ENCODE measurements around the gene ERCC6L2.

ERCC6L2 gene

DNA sequence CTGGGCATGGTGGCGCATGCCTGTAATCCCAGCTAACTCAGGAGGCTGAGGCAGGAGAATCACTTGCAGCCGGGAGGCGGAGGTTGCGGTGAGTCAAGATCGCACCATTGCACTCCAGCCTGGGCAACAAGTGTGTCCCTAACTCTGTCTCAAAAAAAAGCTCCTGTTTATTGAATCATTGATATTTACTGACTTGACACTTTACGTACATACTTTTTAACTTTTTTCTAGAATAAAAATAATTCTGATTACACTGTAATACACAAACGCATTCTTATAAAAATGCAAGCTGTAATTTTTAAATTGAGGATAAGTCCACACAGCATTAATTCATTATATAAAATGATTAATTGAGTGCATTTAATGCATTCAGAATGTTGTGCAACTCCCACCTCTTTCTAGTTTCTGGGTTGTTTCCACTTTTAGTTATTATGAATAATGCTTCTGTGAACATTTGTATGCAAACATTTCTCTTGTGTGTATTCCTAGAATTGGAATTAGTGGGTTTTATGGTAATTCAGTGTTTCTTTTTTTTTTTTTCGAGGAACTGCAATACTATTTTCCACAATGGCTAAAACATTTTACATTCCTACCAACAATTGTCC, 15.7 kb downstream of the ERCC6L2 start:
- H3K27me3 ChIP-seq (ENCODE audit: insufficient read depth, low read length) = no peaks in the 10 kb centered on the region
- H2AFZ ChIP-seq (ENCODE audit: low read length, unreplicated experiment) = no peak overlapping the region
- peaks cover 26% of the 10 kb centered on the region for H3K79me2 ChIP-seq (ENCODE audit: control insufficient read depth, insufficient read depth, low read length, unreplicated experiment)
- no peak overlapping the region for H3K27ac ChIP-seq (ENCODE audit: low read depth, low read length)
- H3K4me3 ChIP-seq (ENCODE audit: low read depth, low read length) = no peak overlapping the region
- peaks cover 26% of the 10 kb centered on the region for H3K36me3 ChIP-seq (ENCODE audit: insufficient read depth, low read length)
- H3K4me1 ChIP-seq (ENCODE audit: control insufficient read depth, insufficient read depth, low read length, unreplicated experiment) = no peaks in the 10 kb centered on the region

DNA sequence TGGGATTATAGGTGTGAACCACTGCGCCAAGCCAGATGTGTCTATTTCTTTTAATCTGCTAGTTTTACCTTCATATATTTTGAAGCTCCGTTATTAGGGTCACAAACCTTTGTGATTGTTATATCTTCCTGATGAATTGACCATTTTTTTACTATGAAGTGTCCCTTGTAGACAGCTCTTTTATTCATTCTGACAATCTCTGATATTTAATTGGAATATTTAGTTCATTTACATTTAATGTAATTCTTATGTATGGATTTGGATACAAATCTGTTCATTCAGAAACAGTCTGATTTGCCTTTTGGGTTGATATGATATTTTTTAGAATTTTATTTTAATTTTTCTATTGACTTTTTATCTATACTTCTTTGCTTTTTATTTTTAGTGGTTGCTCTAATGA, 17.2 kb downstream of the ERCC6L2 start:
- peaks cover 26% of the 10 kb centered on the region for H3K79me2 ChIP-seq (ENCODE audit: control insufficient read depth, insufficient read depth, low read length, unreplicated experiment)
- no peaks in the 10 kb centered on the region for H3K27me3 ChIP-seq (ENCODE audit: insufficient read depth, low read length)
- H3K36me3 ChIP-seq (ENCODE audit: insufficient read depth, low read length) = peaks cover 29% of the 10 kb centered on the region
- H3K4me1 ChIP-seq (ENCODE audit: control insufficient read depth, insufficient read depth, low read length, unreplicated experiment) = no peaks in the 10 kb centered on the region
- H3K27ac ChIP-seq (ENCODE audit: low read depth, low read length) = no peak overlapping the region
- no peak overlapping the region for H3K4me3 ChIP-seq (ENCODE audit: low read depth, low read length)
- H2AFZ ChIP-seq (ENCODE audit: low read length, unreplicated experiment) = no peak overlapping the region

DNA sequence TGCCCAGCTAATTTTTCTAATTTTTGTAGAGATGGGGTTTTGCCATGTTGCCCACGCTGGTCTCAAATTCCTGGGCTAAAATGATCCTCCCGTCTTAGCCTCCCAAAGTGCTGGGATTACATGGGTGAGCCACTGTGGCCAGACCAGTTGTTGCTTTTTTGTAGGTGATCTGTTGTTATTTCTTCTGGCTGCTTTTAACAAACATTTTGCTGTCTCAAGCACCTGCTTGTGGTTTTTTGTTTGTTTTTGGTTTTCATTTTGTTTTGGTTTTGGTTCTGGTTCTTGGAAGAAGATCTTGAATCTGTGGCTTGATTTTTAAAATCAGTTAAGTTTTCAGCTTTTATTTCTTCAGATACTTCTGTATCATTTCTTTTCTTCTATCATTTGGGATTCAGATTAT, 21.1 kb downstream of the ERCC6L2 start:
- Histone ChIP-seq H3K36me3 (ENCODE audit: insufficient read depth, low read length) (peaks cover 21% of the 10 kb centered on the region), H3K79me2 (ENCODE audit: control insufficient read depth, insufficient read depth, low read length, unreplicated experiment) (peaks cover 16% of the 10 kb centered on the region)

DNA sequence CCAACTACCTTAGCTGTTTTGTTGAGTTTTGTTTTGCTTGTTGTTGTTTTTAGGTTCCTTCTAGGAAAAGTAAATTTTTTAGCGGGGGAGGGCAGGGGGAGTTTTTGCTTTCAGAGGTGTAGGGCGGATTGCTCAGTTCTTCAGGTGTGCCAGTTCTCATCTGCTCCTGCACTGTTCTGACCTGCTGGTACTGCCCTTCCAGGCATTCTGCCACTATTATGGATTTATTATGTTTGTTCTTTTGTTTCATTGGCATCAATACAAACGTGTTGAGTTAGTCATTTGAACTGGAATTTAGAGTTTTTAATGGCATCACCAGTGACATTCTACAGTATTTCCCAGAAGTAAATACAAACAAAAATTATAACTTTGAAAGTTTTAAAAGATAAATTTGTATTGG, 26.0 kb downstream of the ERCC6L2 start:
- H3K27me3 ChIP-seq (ENCODE audit: insufficient read depth, low read length) = no peaks in the 10 kb centered on the region
- peaks cover 4% of the 10 kb centered on the region for H3K4me1 ChIP-seq (ENCODE audit: control insufficient read depth, insufficient read depth, low read length, unreplicated experiment)
- H3K79me2 ChIP-seq (ENCODE audit: control insufficient read depth, insufficient read depth, low read length, unreplicated experiment) = no peaks in the 10 kb centered on the region
- no peak overlapping the region for H2AFZ ChIP-seq (ENCODE audit: low read length, unreplicated experiment)
- H3K36me3 ChIP-seq (ENCODE audit: insufficient read depth, low read length) = 0 out of 2 replicates have a peak, but pooled peaks cover 3% of the 10 kb centered on the region
- no peak overlapping the region for H3K27ac ChIP-seq (ENCODE audit: low read depth, low read length)
- H3K4me3 ChIP-seq (ENCODE audit: low read depth, low read length) = no peak overlapping the region

More for the DNA sequence above, 21.1 kb downstream of the ERCC6L2 start:
- H3K27me3 ChIP-seq (ENCODE audit: insufficient read depth, low read length) = no peaks in the 10 kb centered on the region
- H3K4me1 ChIP-seq (ENCODE audit: control insufficient read depth, insufficient read depth, low read length, unreplicated experiment) = no peaks in the 10 kb centered on the region
- no peak overlapping the region for H2AFZ ChIP-seq (ENCODE audit: low read length, unreplicated experiment)
- H3K27ac ChIP-seq (ENCODE audit: low read depth, low read length) = no peak overlapping the region
- no peak overlapping the region for H3K4me3 ChIP-seq (ENCODE audit: low read depth, low read length)

- H3K36me3 ChIP-seq (ENCODE audit: insufficient read depth, low read length) = no peaks in the 10 kb centered on the region
- no peaks in the 10 kb centered on the region for H3K79me2 ChIP-seq (ENCODE audit: control insufficient read depth, insufficient read depth, low read length, unreplicated experiment)
- peaks cover 4% of the 10 kb centered on the region for H3K4me1 ChIP-seq (ENCODE audit: control insufficient read depth, insufficient read depth, low read length, unreplicated experiment)
- no peak overlapping the region for H2AFZ ChIP-seq (ENCODE audit: low read length, unreplicated experiment)
- H3K27ac ChIP-seq (ENCODE audit: low read depth, low read length) = no peak overlapping the region
- H3K4me3 ChIP-seq (ENCODE audit: low read depth, low read length) = no peak overlapping the region
- no peaks in the 10 kb centered on the region for H3K27me3 ChIP-seq (ENCODE audit: insufficient read depth, low read length)
These were observed 27.9 kb downstream of the ERCC6L2 start for GRCh38 chr9:95903398-95903797.

DNA sequence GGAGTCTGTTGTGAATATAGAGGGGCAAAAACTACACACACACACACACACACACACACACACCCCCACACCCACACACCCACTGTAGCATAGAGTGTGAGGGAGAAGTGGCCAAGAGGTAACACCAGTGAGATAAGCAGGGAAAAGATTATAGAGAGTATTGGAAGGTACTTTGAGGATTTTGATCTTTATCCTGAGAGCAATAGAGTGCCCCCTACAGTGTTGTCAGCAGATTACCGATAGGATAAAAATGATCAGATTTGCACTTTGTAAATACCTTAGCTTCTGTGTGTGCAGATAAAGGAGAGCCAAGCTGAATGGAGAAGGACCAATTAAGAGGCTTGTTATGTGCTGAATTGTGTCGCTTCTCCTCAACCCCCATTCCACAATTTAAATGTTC, 32.3 kb downstream of the ERCC6L2 start:
- no peaks in the 10 kb centered on the region for H3K27me3 ChIP-seq (ENCODE audit: insufficient read depth, low read length)
- no peak overlapping the region for H2AFZ ChIP-seq (ENCODE audit: low read length, unreplicated experiment)
- no peaks in the 10 kb centered on the region for H3K36me3 ChIP-seq (ENCODE audit: insufficient read depth, low read length)
- H3K79me2 ChIP-seq (ENCODE audit: control insufficient read depth, insufficient read depth, low read length, unreplicated experiment) = no peaks in the 10 kb centered on the region
- no peak overlapping the region for H3K27ac ChIP-seq (ENCODE audit: low read depth, low read length)
- H3K4me3 ChIP-seq (ENCODE audit: low read depth, low read length) = no peak overlapping the region
- peaks cover 8% of the 10 kb centered on the region for H3K4me1 ChIP-seq (ENCODE audit: control insufficient read depth, insufficient read depth, low read length, unreplicated experiment)

GRCh38 chr9:95910023-95910707, 34.7 kb downstream of the ERCC6L2 start:
- no peaks in the 10 kb centered on the region for H3K36me3 ChIP-seq (ENCODE audit: insufficient read depth, low read length)
- H3K27me3 ChIP-seq (ENCODE audit: insufficient read depth, low read length) = no peaks in the 10 kb centered on the region
- no peaks in the 10 kb centered on the region for H3K79me2 ChIP-seq (ENCODE audit: control insufficient read depth, insufficient read depth, low read length, unreplicated experiment)
- no peak overlapping the region for H3K27ac ChIP-seq (ENCODE audit: low read depth, low read length)
- H3K4me3 ChIP-seq (ENCODE audit: low read depth, low read length) = no peak overlapping the region
- no peak overlapping the region for H2AFZ ChIP-seq (ENCODE audit: low read length, unreplicated experiment)
- peaks cover 8% of the 10 kb centered on the region for H3K4me1 ChIP-seq (ENCODE audit: control insufficient read depth, insufficient read depth, low read length, unreplicated experiment)

- Histone ChIP-seq H3K36me3 (ENCODE audit: insufficient read depth, low read length) (peaks cover 5% of the 10 kb centered on the region), H3K27me3 (ENCODE audit: insufficient read depth, low read length) (no peaks in the 10 kb centered on the region), H3K4me1 (ENCODE audit: control insufficient read depth, insufficient read depth, low read length, unreplicated experiment) (peaks cover 8% of the 10 kb centered on the region), H3K4me3 (ENCODE audit: low read depth, low read length) (no peak overlapping the region), H3K27ac (ENCODE audit: low read depth, low read length) (no peak overlapping the region), H3K79me2 (ENCODE audit: control insufficient read depth, insufficient read depth, low read length, unreplicated experiment) (no peaks in the 10 kb centered on the region), H2AFZ (ENCODE audit: low read length, unreplicated experiment) (no peak overlapping the region)
These were observed 35.4 kb downstream of the ERCC6L2 start for GRCh38 chr9:95910770-95911340.

- H3K4me3 ChIP-seq (ENCODE audit: low read depth, low read length) = no peak overlapping the region
- H3K27me3 ChIP-seq (ENCODE audit: insufficient read depth, low read length) = no peaks in the 10 kb centered on the region
- no peaks in the 10 kb centered on the region for H3K79me2 ChIP-seq (ENCODE audit: control insufficient read depth, insufficient read depth, low read length, unreplicated experiment)
- H3K4me1 ChIP-seq (ENCODE audit: control insufficient read depth, insufficient read depth, low read length, unreplicated experiment) = peaks cover 8% of the 10 kb centered on the region
- no peak overlapping the region for H2AFZ ChIP-seq (ENCODE audit: low read length, unreplicated experiment)
- peaks cover 18% of the 10 kb centered on the region for H3K36me3 ChIP-seq (ENCODE audit: insufficient read depth, low read length)
- no peak overlapping the region for H3K27ac ChIP-seq (ENCODE audit: low read depth, low read length)
These were observed 37.3 kb downstream of the ERCC6L2 start for GRCh38 chr9:95912773-95913172.

DNA sequence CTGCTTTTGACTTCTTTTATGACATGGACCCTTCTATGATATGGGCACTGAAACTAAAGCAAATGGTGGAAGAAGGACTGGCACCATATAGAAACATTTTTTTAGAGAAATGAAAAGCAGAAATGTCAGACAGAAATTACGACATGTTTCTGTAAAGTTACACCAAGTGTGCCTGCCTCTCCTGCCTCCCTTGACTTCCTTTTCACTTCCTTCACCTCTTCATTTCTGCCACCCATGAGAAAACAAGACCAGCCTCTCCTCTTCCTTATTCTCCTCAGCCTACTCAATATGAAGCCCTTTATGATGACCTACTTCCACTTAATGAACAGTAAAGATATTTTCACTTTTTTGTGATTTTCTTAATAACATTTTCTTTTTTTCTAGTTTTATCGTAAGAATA, 44.5 kb downstream of the ERCC6L2 start:
- H3K36me3 ChIP-seq (ENCODE audit: insufficient read depth, low read length) = peaks cover 28% of the 10 kb centered on the region
- H3K4me3 ChIP-seq (ENCODE audit: low read depth, low read length) = no peak overlapping the region
- H3K79me2 ChIP-seq (ENCODE audit: control insufficient read depth, insufficient read depth, low read length, unreplicated experiment) = no peaks in the 10 kb centered on the region
- no peak overlapping the region for H2AFZ ChIP-seq (ENCODE audit: low read length, unreplicated experiment)
- no peak overlapping the region for H3K27ac ChIP-seq (ENCODE audit: low read depth, low read length)
- no peaks in the 10 kb centered on the region for H3K27me3 ChIP-seq (ENCODE audit: insufficient read depth, low read length)
- no peaks in the 10 kb centered on the region for H3K4me1 ChIP-seq (ENCODE audit: control insufficient read depth, insufficient read depth, low read length, unreplicated experiment)

DNA sequence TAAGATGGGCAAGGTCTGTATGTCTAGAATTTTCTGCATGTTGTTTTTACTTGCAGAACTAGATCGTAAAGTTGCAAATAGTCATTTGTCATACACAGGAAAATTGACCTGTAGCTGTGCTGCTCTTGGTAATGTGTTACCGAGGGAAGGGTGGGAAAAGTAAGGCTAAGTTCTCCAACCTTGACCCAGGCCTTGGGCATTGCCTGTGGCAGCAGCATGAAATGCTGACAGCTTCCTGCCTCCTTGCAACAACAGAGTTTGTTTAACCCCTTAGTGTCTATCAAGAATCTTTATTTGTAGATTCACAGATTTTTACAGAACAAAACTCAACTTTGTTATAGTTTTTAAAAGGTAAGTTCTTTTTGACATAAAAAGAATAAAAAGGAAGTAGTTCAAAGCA, 48.3 kb downstream of the ERCC6L2 start:
- H3K36me3 ChIP-seq (ENCODE audit: insufficient read depth, low read length) = peaks cover 18% of the 10 kb centered on the region
- no peak overlapping the region for H3K4me3 ChIP-seq (ENCODE audit: low read depth, low read length)
- no peak overlapping the region for H2AFZ ChIP-seq (ENCODE audit: low read length, unreplicated experiment)
- H3K4me1 ChIP-seq (ENCODE audit: control insufficient read depth, insufficient read depth, low read length, unreplicated experiment) = no peaks in the 10 kb centered on the region
- H3K79me2 ChIP-seq (ENCODE audit: control insufficient read depth, insufficient read depth, low read length, unreplicated experiment) = no peaks in the 10 kb centered on the region
- no peak overlapping the region for H3K27ac ChIP-seq (ENCODE audit: low read depth, low read length)
- H3K27me3 ChIP-seq (ENCODE audit: insufficient read depth, low read length) = no peaks in the 10 kb centered on the region

All from ACC112 (cell line).